HepG2 (cell line): Measurements from ENCODE around the gene PTPRH. TPM values are rescaled to one million over a fixed set of nuclear protein-coding genes. Genes with fewer than 3 reads are reported as not detected.
A peak's percentile ranks its signal among the peaks of the same experiment; 100 is the strongest.

Experiments used
- CEBPG ChIP-seq: IDR thresholded peaks from 2 replicates; pipeline ENCODE4 v1.6.1; 2016
- CREM ChIP-seq, 2 experiments: sonication (generic) in 1 of 2; formaldehyde crosslinking in 1 of 2; IDR thresholded peaks; 2 replicates each; pipeline versions ENCODE4 v1.4.0 to v1.6.1; 2016 to 2020; ENCODE audit warnings: antibody characterized with exemption in 1 of 2, mild to moderate bottlenecking in 1 of 2, missing genetic modification reagents in 1 of 2
- HIVEP1 ChIP-seq: sonication (generic); formaldehyde crosslinking; IDR thresholded peaks from 2 replicates; pipeline ENCODE4 v1.4.0; 2020; ENCODE audit warnings: mild to moderate bottlenecking, missing genetic modification reagents
- IRF2 ChIP-seq: IDR thresholded peaks from 2 replicates; pipeline ENCODE4 v1.6.1; 2018; ENCODE audit warnings: missing genetic modification reagents, missing compliant biosample characterization
- JUND ChIP-seq: sonication (generic); formaldehyde crosslinking; IDR thresholded peaks from 2 replicates; pipeline ENCODE4 v1.8.0; 2022; ENCODE audit warnings: mild to moderate bottlenecking, missing genetic modification reagents
- KMT2B ChIP-seq: IDR thresholded peaks from 2 replicates; pipeline ENCODE4 v1.6.1; 2016; ENCODE audit warnings: missing genetic modification reagents, missing compliant biosample characterization
- LCORL ChIP-seq, 2 experiments: fragments of 450-650 bp in 1 of 2; sonication (generic) in 1 of 2; formaldehyde crosslinking in 1 of 2; IDR thresholded peaks; 2 replicates each; pipeline versions ENCODE4 v1.5.0 to v1.6.1; 2017 to 2020; ENCODE audit warnings: antibody characterized with exemption in 1 of 2, missing genetic modification reagents in 1 of 2
- MEIS2 ChIP-seq: sonication (generic); formaldehyde crosslinking; IDR thresholded peaks from 2 replicates; pipeline ENCODE4 v1.9.0; 2021; ENCODE audit warnings: mild to moderate bottlenecking, missing genetic modification reagents
- PITX1 ChIP-seq: sonication (generic); formaldehyde crosslinking; IDR thresholded peaks from 2 replicates; pipeline ENCODE4 v1.5.1; 2020; ENCODE audit warnings: mild to moderate bottlenecking, missing genetic modification reagents
- SMAD3 ChIP-seq: sonication (generic); formaldehyde crosslinking; IDR thresholded peaks from 2 replicates; pipeline ENCODE4 v1.4.0; 2020; ENCODE audit warnings: missing genetic modification reagents
- STAG1 ChIP-seq: sonication (generic); formaldehyde crosslinking; IDR thresholded peaks from 2 replicates; pipeline ENCODE4 v1.4.0; 2020; ENCODE audit warnings: missing genetic modification reagents
- ZNF556 ChIP-seq: sonication (generic); formaldehyde crosslinking; IDR thresholded peaks from 2 replicates; pipeline ENCODE4 v1.4.0; 2020; ENCODE audit warnings: mild to moderate bottlenecking, missing genetic modification reagents, borderline replicate concordance
- ZNF607 ChIP-seq: sonication (generic); formaldehyde crosslinking; IDR thresholded peaks from 2 replicates; pipeline ENCODE4 v1.5.1; 2020; ENCODE audit warnings: missing genetic modification reagents, mild to moderate bottlenecking, borderline replicate concordance
- ZNF775 ChIP-seq: sonication (generic); formaldehyde crosslinking; IDR thresholded peaks from 2 replicates; pipeline ENCODE4 v1.4.0; 2020; ENCODE audit warnings: missing genetic modification reagents, mild to moderate bottlenecking, moderate library complexity, borderline replicate concordance
- ZNF841 ChIP-seq: sonication (generic); formaldehyde crosslinking; IDR thresholded peaks from 2 replicates; pipeline ENCODE4 v1.8.1; 2023; ENCODE audit warnings: missing genetic modification reagents, borderline replicate concordance
- polyA plus RNA-seq, 8 experiments: library from polyadenylated mRNA; depleted of rRNA in 3 of 8; stranded (reverse) in 7 of 8; unstranded in 1 of 8; fragments of >200 nt; fragmentation: Illumina TruSeq in 4 of 8; extraction: Trizol in 4 of 8; gene quantifications; 2 replicates each; pipeline versions ENCODE4 v1.2.1 to v1.2.3, GENCODE V29; 2011 to 2016; ENCODE audit warnings: low read depth in 4 of 8, missing spikeins in 1 of 8, mixed read lengths in 1 of 8; ENCODE audit not compliant: insufficient read depth in 1 of 8
- total RNA-seq, 5 experiments: library from RNA; depleted of rRNA; stranded (reverse); fragments of >200 nt; fragmentation: Illumina TruSeq; extraction: Trizol; gene quantifications; 2 replicates each; pipeline ENCODE4 v1.2.3, GENCODE V29; 2016; ENCODE audit warnings: low read depth in 1 of 5
- TF ChIP-seq, protein P1 (sequence below): sonication (generic); formaldehyde crosslinking; IDR thresholded peaks from 2 replicates; pipeline ENCODE4 v1.5.0; 2020; ENCODE audit warnings: mild to moderate bottlenecking, low read depth, missing genetic modification reagents, borderline replicate concordance
- TF ChIP-seq, protein P2 (sequence below): IDR thresholded peaks from 2 replicates; pipeline ENCODE4 v1.6.1; 2016; ENCODE audit warnings: low read depth, control low read depth
- TF ChIP-seq, protein P3 (sequence below): sonication (generic); formaldehyde crosslinking; conservative IDR thresholded peaks from 2 replicates; pipeline ENCODE4 v1.8.0; 2022; ENCODE audit warnings: mild to moderate bottlenecking, moderate library complexity, missing genetic modification reagents
- TF ChIP-seq, protein P4 (sequence below): sonication (generic); formaldehyde crosslinking; IDR thresholded peaks from 2 replicates; pipeline ENCODE4 v1.4.0; 2020; ENCODE audit warnings: missing genetic modification reagents
- TF ChIP-seq, protein P5 (sequence below): sonication (generic); formaldehyde crosslinking; IDR thresholded peaks from 2 replicates; pipeline ENCODE4 v1.4.0; 2020; ENCODE audit warnings: missing genetic modification reagents

The PTPRH gene
- total and polyA plus RNA-seq, 2 of the 13 experiments (the other 11 are each of a cell fraction or from before 2014, with no cell fraction given): 14.7 to 125 TPM

DNA sequence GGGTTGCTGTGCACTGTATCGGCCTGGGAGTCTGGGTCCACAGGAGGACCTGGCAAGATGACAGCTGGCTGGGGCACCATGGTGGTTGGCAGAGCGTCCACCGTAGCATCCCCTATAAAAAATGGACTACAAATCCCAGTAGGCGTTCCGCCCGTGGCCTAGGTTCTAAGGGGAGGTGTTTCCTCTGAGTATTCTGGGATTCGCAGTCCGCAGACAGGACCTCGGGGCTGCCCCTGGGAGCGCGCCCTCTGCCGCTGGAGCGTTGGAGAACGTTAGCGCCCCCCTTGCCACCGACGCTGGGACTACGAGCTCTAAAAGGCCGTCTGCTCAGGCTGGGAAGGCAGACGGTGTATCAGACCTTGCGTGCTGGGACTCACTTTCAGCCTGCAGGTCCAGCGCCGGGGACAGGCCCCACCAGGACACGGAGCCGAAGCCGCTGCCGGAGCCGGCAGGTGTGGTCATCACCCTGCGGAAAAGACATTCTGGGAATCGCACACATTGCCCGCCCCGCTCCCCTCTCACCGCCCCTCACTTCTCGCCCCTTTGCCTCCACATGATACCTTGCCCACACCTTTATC, 43.3 kb downstream of the PTPRH start (continued):
- no peak for TF ChIP-seq LCORL (IDR thresholded peaks at IDR 0.05)
- no peak for TF ChIP-seq LCORL (CRISPR knock-in tag; IDR thresholded peaks at IDR 0.05)
- TF ChIP-seq PITX1: no peak
- TF ChIP-seq ZNF556 (CRISPR knock-in tag): 0 out of 2 replicates have a peak, but pooled peaks have one; percentile 33
- TF ChIP-seq ZNF775 (CRISPR knock-in tag): no peak
- TF ChIP-seq MEIS2 (CRISPR knock-in tag): 0 out of 2 replicates have a peak, but pooled peaks have one; percentile 39
- peak; percentile 77; the same call in 1 of the 2 replicates for TF ChIP-seq CREM (IDR thresholded peaks at IDR 0.05)
- no peak for TF ChIP-seq CREM (CRISPR knock-in tag; IDR thresholded peaks at IDR 0.05)
- peak; percentile 59 for TF ChIP-seq SMAD3
- TF ChIP-seq, protein P1, sequence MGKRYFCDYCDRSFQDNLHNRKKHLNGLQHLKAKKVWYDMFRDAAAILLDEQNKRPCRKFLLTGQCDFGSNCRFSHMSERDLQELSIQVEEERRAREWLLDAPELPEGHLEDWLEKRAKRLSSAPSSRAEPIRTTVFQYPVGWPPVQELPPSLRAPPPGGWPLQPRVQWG: no peak
- no peak for TF ChIP-seq HIVEP1
- TF ChIP-seq, protein P2, sequence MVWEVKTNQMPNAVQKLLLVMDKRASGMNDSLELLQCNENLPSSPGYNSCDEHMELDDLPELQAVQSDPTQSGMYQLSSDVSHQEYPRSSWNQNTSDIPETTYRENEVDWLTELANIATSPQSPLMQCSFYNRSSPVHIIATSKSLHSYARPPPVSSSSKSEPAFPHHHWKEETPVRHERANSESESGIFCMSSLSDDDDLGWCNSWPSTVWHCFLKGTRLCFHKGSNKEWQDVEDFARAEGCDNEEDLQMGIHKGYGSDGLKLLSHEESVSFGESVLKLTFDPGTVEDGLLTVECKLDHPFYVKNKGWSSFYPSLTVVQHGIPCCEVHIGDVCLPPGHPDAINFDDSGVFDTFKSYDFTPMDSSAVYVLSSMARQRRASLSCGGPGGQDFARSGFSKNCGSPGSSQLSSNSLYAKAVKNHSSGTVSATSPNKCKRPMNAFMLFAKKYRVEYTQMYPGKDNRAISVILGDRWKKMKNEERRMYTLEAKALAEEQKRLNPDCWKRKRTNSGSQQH (CRISPR knock-in tag): no peak; the same call in 1 of the 2 replicates
- TF ChIP-seq STAG1 (CRISPR knock-in tag): peak; percentile 31; the same call in 1 of the 2 replicates
- TF ChIP-seq IRF2 (CRISPR knock-in tag): peak; percentile 57; the same call in 1 of the 2 replicates
- TF ChIP-seq, protein P3, sequence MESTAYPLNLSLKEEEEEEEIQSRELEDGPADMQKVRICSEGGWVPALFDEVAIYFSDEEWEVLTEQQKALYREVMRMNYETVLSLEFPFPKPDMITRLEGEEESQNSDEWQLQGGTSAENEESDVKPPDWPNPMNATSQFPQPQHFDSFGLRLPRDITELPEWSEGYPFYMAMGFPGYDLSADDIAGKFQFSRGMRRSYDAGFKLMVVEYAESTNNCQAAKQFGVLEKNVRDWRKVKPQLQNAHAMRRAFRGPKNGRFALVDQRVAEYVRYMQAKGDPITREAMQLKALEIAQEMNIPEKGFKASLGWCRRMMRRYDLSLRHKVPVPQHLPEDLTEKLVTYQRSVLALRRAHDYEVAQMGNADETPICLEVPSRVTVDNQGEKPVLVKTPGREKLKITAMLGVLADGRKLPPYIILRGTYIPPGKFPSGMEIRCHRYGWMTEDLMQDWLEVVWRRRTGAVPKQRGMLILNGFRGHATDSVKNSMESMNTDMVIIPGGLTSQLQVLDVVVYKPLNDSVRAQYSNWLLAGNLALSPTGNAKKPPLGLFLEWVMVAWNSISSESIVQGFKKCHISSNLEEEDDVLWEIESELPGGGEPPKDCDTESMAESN: peak; percentile 66; the same call in 1 of the 2 replicates
- TF ChIP-seq, protein P4, sequence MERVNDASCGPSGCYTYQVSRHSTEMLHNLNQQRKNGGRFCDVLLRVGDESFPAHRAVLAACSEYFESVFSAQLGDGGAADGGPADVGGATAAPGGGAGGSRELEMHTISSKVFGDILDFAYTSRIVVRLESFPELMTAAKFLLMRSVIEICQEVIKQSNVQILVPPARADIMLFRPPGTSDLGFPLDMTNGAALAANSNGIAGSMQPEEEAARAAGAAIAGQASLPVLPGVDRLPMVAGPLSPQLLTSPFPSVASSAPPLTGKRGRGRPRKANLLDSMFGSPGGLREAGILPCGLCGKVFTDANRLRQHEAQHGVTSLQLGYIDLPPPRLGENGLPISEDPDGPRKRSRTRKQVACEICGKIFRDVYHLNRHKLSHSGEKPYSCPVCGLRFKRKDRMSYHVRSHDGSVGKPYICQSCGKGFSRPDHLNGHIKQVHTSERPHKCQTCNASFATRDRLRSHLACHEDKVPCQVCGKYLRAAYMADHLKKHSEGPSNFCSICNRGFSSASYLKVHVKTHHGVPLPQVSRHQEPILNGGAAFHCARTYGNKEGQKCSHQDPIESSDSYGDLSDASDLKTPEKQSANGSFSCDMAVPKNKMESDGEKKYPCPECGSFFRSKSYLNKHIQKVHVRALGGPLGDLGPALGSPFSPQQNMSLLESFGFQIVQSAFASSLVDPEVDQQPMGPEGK (CRISPR knock-in tag): 0 out of 2 replicates have a peak, but pooled peaks have one; percentile 15
- TF ChIP-seq KMT2B (CRISPR knock-in tag): no peak
- no peak for TF ChIP-seq ZNF607 (CRISPR knock-in tag)
- TF ChIP-seq, protein P5, sequence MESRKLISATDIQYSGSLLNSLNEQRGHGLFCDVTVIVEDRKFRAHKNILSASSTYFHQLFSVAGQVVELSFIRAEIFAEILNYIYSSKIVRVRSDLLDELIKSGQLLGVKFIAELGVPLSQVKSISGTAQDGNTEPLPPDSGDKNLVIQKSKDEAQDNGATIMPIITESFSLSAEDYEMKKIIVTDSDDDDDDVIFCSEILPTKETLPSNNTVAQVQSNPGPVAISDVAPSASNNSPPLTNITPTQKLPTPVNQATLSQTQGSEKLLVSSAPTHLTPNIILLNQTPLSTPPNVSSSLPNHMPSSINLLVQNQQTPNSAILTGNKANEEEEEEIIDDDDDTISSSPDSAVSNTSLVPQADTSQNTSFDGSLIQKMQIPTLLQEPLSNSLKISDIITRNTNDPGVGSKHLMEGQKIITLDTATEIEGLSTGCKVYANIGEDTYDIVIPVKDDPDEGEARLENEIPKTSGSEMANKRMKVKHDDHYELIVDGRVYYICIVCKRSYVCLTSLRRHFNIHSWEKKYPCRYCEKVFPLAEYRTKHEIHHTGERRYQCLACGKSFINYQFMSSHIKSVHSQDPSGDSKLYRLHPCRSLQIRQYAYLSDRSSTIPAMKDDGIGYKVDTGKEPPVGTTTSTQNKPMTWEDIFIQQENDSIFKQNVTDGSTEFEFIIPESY (CRISPR knock-in tag): peak; percentile 6; the same call in 1 of the 2 replicates
- TF ChIP-seq ZNF841: no peak
- no peak for TF ChIP-seq JUND
- no peak for TF ChIP-seq CEBPG (CRISPR knock-in tag)
